CD4-positive, alpha-beta T cell treated with Interleukin-6 for 4 hours (primary cell): ENCODE data around the gene BCAS3.

Experiments used
- DNase-seq: peaks from one replicate; pipeline ENCODE4 v3.0.0-alpha.2; 2020; ENCODE audit warnings: mixed read lengths

Gene BCAS3

GRCh38 chr17:61393550-61393903, 715.9 kb downstream of the BCAS3 start:
- DNase-seq = no peak

GRCh38 chr17:61393904-61394629, 716.4 kb downstream of the BCAS3 start:
- DNase-seq = no peak

GRCh38 chr17:61394630-61395408, 717.2 kb downstream of the BCAS3 start:
- no peak for DNase-seq

- DNase-seq = no peak
Measured at GRCh38 chr17:61395409-61395982, 717.8 kb downstream of the BCAS3 start.

- no peak for DNase-seq
Measured at GRCh38 chr17:61395983-61396585, 718.4 kb downstream of the BCAS3 start.

- no peak for DNase-seq
Measured at GRCh38 chr17:61396586-61397085, 719.0 kb downstream of the BCAS3 start.

- DNase-seq = no peak
Measured at GRCh38 chr17:61397086-61397842, 719.6 kb downstream of the BCAS3 start.

- DNase-seq = no peak
Measured at GRCh38 chr17:61398721-61399130, 721.1 kb downstream of the BCAS3 start.

GRCh38 chr17:61399131-61400065, 721.7 kb downstream of the BCAS3 start, which contains the start of gene TBX2:
Gene TBX2 (plus strand): TSS chr17:61399843. CDS start chr17:61400177, 334 bp downstream.
- no peak for DNase-seq

- DNase-seq = no peak
Measured at GRCh38 chr17:61400066-61400716, 722.5 kb downstream of the BCAS3 start.

- no peak for DNase-seq
Measured at GRCh38 chr17:61400717-61401388, 723.2 kb downstream of the BCAS3 start.

- no peak for DNase-seq
Measured at GRCh38 chr17:61401389-61402072, 723.9 kb downstream of the BCAS3 start.

GRCh38 chr17:61402073-61402541, 724.5 kb downstream of the BCAS3 start:
- DNase-seq = no peak

- DNase-seq = no peak
Measured at GRCh38 chr17:61402978-61403800, 725.5 kb downstream of the BCAS3 start.

- DNase-seq = no peak
Measured at GRCh38 chr17:61403801-61404662, 726.4 kb downstream of the BCAS3 start.

GRCh38 chr17:61404663-61404912, 726.9 kb downstream of the BCAS3 start:
- DNase-seq = no peak

GRCh38 chr17:61404913-61405685, 727.4 kb downstream of the BCAS3 start:
- DNase-seq = no peak
